Motor neuron (in vitro differentiated cells): ENCODE measurements around the gene LRRTM1. TPM values are rescaled to one million over a fixed set of nuclear protein-coding genes. Genes with fewer than 3 reads are reported as not detected.

Source experiments
- ATAC-seq, 8 experiments: fragments of 200-7000 bp; cut with Tn5 transposase; replicated peaks in 6 of 8; 2 replicates each; pipeline ENCODE4 v1.8.0; 2021; ENCODE audit warnings: mild to moderate bottlenecking in 8 of 8, moderate library complexity in 8 of 8
- H3K27ac ChIP-seq, 2 donors: fragments of 250-450 bp; sonication (Bioruptor Pico); 2 replicates each; pipeline ENCODE4 v1.9.0; 2021; ENCODE audit warnings: antibody characterized with exemption in 2 of 2, mild to moderate bottlenecking in 2 of 2, moderate library complexity in 1 of 2
- H3K4me1 ChIP-seq, 2 donors: fragments of 250-450 bp; sonication (Bioruptor Pico); replicated peaks in 1 of 2; 2 replicates each; pipeline ENCODE4 v1.6.1; 2021; ENCODE audit warnings: antibody characterized with exemption in 2 of 2, mild to moderate bottlenecking in 2 of 2, moderate library complexity in 1 of 2
- H3K4me3 ChIP-seq, 5 donors: fragments of 250-450 bp; sonication (Bioruptor Pico); 2 replicates each; pipeline ENCODE4 v1.9.0; 2021; ENCODE audit warnings: antibody characterized with exemption in 5 of 5, mild to moderate bottlenecking in 5 of 5, moderate library complexity in 4 of 5
- WGBS, 10 experiments: fragments of 450-650 bp; shearing (Covaris generic); methylation state at CpG; one replicate each; pipeline ENCODE4 v1.0.0; 2022; 5-methylcytosine and 5-hydroxymethylcytosine counted together
- in situ Hi-C, 9 experiments: fragments of 400-800 bp; cut with MboI; loops; one replicate each; pipeline ENCODE4 v1.15.0; 2021; ENCODE audit warnings: low sequenced_read_pairs in 9 of 9, low pct_unique_long_range_greater_than_20kb in 2 of 9; ENCODE audit not compliant: unreplicated experiment in 9 of 9
- total RNA-seq, 8 experiments: library from RNA; unstranded; fragments of 300-600 nt; gene quantifications; 2 replicates each; pipeline versions ENCODE4 v1.2.3 to v1.2.4, GENCODE V29; 2022

The LRRTM1 gene
- total RNA-seq, 8 experiments from 2014 or later, result 0.15 to 7.1 (median 5.1) TPM; not detected in 1

GRCh38 chr2:80256782-80257167 is 47.8 kb downstream of the LRRTM1 start:
- Histone ChIP-seq H3K4me3 (no peak overlapping the region), H3K4me1 (peaks cover 31 to 39% of the 10 kb centered on the region in 2 donors), H3K27ac (peak overlapping the region in 1 of 2 donors; percentile 72)
- WGBS, 10 experiments, result 0 to 100% (median 75%) methylated on average over 1 to 3 of the region's 3 CpGs; no CpG with 5 or more reads in 1 of the 10 experiments
- no peak for ATAC-seq
- in situ Hi-C loops, result no loop called here

DNA sequence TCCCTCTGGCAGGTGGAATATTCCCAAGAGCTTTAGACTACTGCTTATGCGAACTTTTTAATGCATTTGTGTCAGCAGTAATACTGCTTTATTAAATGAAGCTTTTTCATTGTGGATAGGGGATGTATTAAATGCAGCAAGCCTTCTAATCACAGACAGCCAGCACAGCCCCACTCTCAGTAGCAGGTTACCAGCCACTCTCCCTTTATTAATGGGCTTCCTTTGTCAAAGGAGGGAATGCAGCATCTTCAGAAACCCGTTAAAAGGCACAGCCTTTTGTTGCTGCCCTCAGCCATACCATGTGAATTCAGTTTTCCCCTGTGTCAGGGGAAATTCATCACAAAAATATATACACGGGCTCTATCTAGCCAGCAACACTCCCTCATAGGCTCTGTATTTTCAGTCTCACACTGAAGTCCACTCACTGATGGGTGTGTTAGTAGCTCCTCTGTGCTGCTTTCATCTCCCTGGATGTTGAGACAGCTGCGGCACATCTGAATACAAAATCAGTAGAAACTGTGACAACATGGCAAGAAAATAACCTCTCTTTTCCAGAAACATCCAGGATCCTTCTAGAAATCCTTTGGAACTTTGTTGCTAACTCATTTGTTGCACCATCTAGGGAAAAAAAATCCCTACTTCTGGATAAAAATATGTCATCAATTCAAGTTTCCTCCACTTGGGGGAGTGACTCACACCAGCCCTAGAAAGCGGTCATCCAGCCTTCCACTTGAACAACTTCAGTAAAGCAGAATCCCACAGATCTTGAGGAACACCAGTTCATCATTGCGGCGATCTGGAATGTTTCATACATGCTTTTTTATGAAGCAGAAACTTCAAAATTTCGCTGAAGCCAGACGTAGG is 48.4 kb downstream of the LRRTM1 start:
- peak overlapping the region; percentile 62 to 72 for H3K27ac ChIP-seq
- no peak overlapping the region for H3K4me3 ChIP-seq
- ATAC-seq, result peak in 5 of 8 experiments; percentile 65 to 84 (median 76)
- 0 to 83% (median 66%) methylated on average over 1 to 9 of the region's 9 CpGs for WGBS, 10 experiments
- in situ Hi-C loops, result no loop called here
- peaks cover 31 to 39% of the 10 kb centered on the region in 2 donors for H3K4me1 ChIP-seq

GRCh38 chr2:80252294-80252986 is 52.1 kb downstream of the LRRTM1 start:
- 7 to 96% (median 77%) methylated on average over 2 to 7 of the region's 7 CpGs for WGBS, 10 experiments
- Histone ChIP-seq H3K27ac (no peak overlapping the region), H3K4me1 (peaks cover 31 to 32% of the 10 kb centered on the region in 2 donors), H3K4me3 (no peak overlapping the region)
- ATAC-seq, result no peak
- in situ Hi-C loops, result no loop called here
